SK-N-SH (cell line): ENCODE measurements around the gene RAB17. TPM values are rescaled to one million over a fixed set of nuclear protein-coding genes. Genes with fewer than 3 reads are reported as not detected.

Experiments
- CTCF ChIA-PET: fragments of 300-600, 350-600 bp; formaldehyde crosslinking; extraction: SDS; loops from one replicate; lab custom pipeline; 2021; lab: Yijun Ruan, JAX
- POLR2A ChIA-PET: fragments of 350-600 bp; sonication (Branson Sonifier 250); formaldehyde crosslinking; extraction: SDS; loops from one replicate; lab custom pipeline; 2020; ENCODE audit warnings: antibody characterized with exemption, inconsistent platforms; lab: Yijun Ruan, JAX
- DNase-seq: peaks from one replicate; pipeline ENCODE4 v3.0.0; 2012
- H2AFZ ChIP-seq: fragments of 200-600 bp; sonication (generic); 2 replicates; pipeline ENCODE4 v1.8.1; 2016; ENCODE audit warnings: antibody characterized with exemption, mild to moderate bottlenecking, low read depth
- H3F3A ChIP-seq: fragments of 200-600 bp; sonication (generic); replicated peaks from 2 replicates; pipeline ENCODE3; 2016; ENCODE audit warnings: antibody characterized with exemption, mild to moderate bottlenecking; ENCODE audit not compliant: insufficient read depth
- H3K27ac ChIP-seq, 2 experiments: fragments of 200-500 bp in 1 of 2; fragments of 200-600 bp in 1 of 2; sonication (Bioruptor generic) in 1 of 2; sonication (generic), shearing (Covaris generic) in 1 of 2; 2 replicates each; pipeline versions ENCODE4 v1.5.1 to v1.6.1; 2014 to 2016; ENCODE audit warnings: low read depth in 2 of 2, inconsistent platforms in 1 of 2, low read length in 1 of 2, mild to moderate bottlenecking in 1 of 2, mixed read lengths in 1 of 2
- H3K27me3 ChIP-seq: fragments of 200-600 bp; sonication (generic), shearing (Covaris generic); 2 replicates; pipeline ENCODE4 v1.6.1; 2016; ENCODE audit warnings: mixed run types; ENCODE audit not compliant: insufficient read depth
- H3K36me3 ChIP-seq, 2 experiments: fragments of 200-500 bp in 1 of 2; fragments of 200-600 bp in 1 of 2; sonication (Bioruptor generic) in 1 of 2; sonication (generic) in 1 of 2; replicated peaks in 1 of 2; 2 replicates each; pipeline versions ENCODE3 to v1.5.1; 2014 to 2016; ENCODE audit warnings: low read length in 1 of 2, mild to moderate bottlenecking in 1 of 2; ENCODE audit not compliant: insufficient read depth in 2 of 2, control insufficient read depth in 1 of 2
- H3K4me1 ChIP-seq, 2 experiments: fragments of 200-500 bp in 1 of 2; fragments of 200-600 bp in 1 of 2; sonication (Bioruptor generic) in 1 of 2; sonication (generic), shearing (Covaris generic) in 1 of 2; 2 replicates each; pipeline versions ENCODE4 v1.5.1 to v1.6.1; 2014 to 2016; ENCODE audit warnings: low read depth in 1 of 2, low read length in 1 of 2, mixed run types in 1 of 2; ENCODE audit not compliant: insufficient read depth in 2 of 2, control insufficient read depth in 1 of 2
- H3K4me2 ChIP-seq: fragments of 200-600 bp; sonication (generic), shearing (Covaris generic); 2 replicates; pipeline ENCODE4 v1.6.1; 2017; ENCODE audit warnings: mixed run types
- H3K4me3 ChIP-seq, 2 experiments: fragments of 200-500 bp in 1 of 2; fragments of 200-600 bp in 1 of 2; sonication (Bioruptor generic) in 1 of 2; sonication (generic), shearing (Covaris generic) in 1 of 2; 2 replicates each; pipeline versions ENCODE4 v1.5.1 to v1.8.1; 2014 to 2016; ENCODE audit warnings: low read depth in 2 of 2, inconsistent platforms in 1 of 2, low read length in 1 of 2, mild to moderate bottlenecking in 1 of 2, mixed read lengths in 1 of 2, moderate library complexity in 1 of 2
- H3K79me2 ChIP-seq: fragments of 200-600 bp; sonication (generic); 2 replicates; pipeline ENCODE4 v1.8.1; 2017; ENCODE audit warnings: mild to moderate bottlenecking; ENCODE audit not compliant: insufficient read depth
- H3K9ac ChIP-seq: fragments of 200-600 bp; sonication (generic); 2 replicates; pipeline ENCODE4 v1.6.1; 2017; ENCODE audit warnings: mixed run types
- H3K9me2 ChIP-seq: fragments of 200-600 bp; sonication (generic); 2 replicates; pipeline ENCODE4 v1.6.1; 2017; ENCODE audit warnings: mixed run types
- H3K9me3 ChIP-seq: fragments of 200-600 bp; sonication (generic); 2 replicates; pipeline ENCODE4 v1.6.1; 2017; ENCODE audit warnings: mixed run types, mild to moderate bottlenecking, moderate library complexity
- H4K20me1 ChIP-seq: fragments of 200-600 bp; sonication (generic); 2 replicates; pipeline ENCODE4 v1.6.1; 2017; ENCODE audit warnings: mild to moderate bottlenecking, mixed run types; ENCODE audit not compliant: insufficient read depth
- EZH2phosphoT487 ChIP-seq: fragments of 200-600 bp; sonication (generic); IDR thresholded peaks from 2 replicates; pipeline ENCODE4 v1.6.1; 2017; ENCODE audit warnings: low read depth, mixed run types, mild to moderate bottlenecking, antibody characterized with exemption, moderate library complexity, borderline replicate concordance
- JUND ChIP-seq: IDR thresholded peaks from 2 replicates; pipeline ENCODE4 v1.4.0; 2012
- MXI1 ChIP-seq: IDR thresholded peaks from 2 replicates; pipeline ENCODE4 v1.6.1; 2012; ENCODE audit warnings: mild to moderate bottlenecking, low read depth, low read length, improper control_type of control experiment
- NFIC ChIP-seq: IDR thresholded peaks from 2 replicates; pipeline ENCODE4 v1.4.0; 2012; ENCODE audit warnings: borderline replicate concordance
- POLR2AphosphoS5 ChIP-seq: IDR thresholded peaks from 2 replicates; pipeline ENCODE4 v1.6.1; 2012; ENCODE audit warnings: low read depth, low read length
- SIN3A ChIP-seq: IDR thresholded peaks from 2 replicates; pipeline ENCODE4 v1.6.1; 2012; ENCODE audit warnings: low read depth, mild to moderate bottlenecking, low read length, moderate library complexity, borderline replicate concordance
- SMC3 ChIP-seq: IDR thresholded peaks from 2 replicates; pipeline ENCODE4 v1.6.1; 2012; ENCODE audit warnings: low read depth, low read length, improper control_type of control experiment
- TAF1 ChIP-seq: IDR thresholded peaks from 2 replicates; pipeline ENCODE4 v1.6.1; 2012; ENCODE audit warnings: low read depth, mild to moderate bottlenecking, low read length, moderate library complexity, borderline replicate concordance
- YY1 ChIP-seq: IDR thresholded peaks from 2 replicates; pipeline ENCODE4 v1.4.0; 2012; ENCODE audit warnings: low read depth, mild to moderate bottlenecking
- WGBS: methylation state at CpG from one replicate; pipeline ENCODE4 v1.1.6; 2017; ENCODE audit warnings: low lambda C conversion rate; 5-methylcytosine and 5-hydroxymethylcytosine counted together
- polyA plus RNA-seq, 3 experiments: library from polyadenylated mRNA; depleted of rRNA; stranded (reverse); fragments of >200 nt; gene quantifications; 2 replicates each; pipeline ENCODE4 v1.2.3, GENCODE V29; 2012
- TF ChIP-seq, protein P1 (sequence below): IDR thresholded peaks from 2 replicates; pipeline ENCODE4 v1.4.0; 2012; ENCODE audit warnings: low read depth
- TF ChIP-seq, protein P2 (sequence below): IDR thresholded peaks from 2 replicates; pipeline ENCODE4 v1.6.1; 2012; ENCODE audit warnings: mild to moderate bottlenecking, low read depth, low read length, moderate library complexity
- TF ChIP-seq, protein P3 (sequence below): IDR thresholded peaks from 2 replicates; pipeline ENCODE4 v1.4.0; 2012; ENCODE audit warnings: low read depth, borderline replicate concordance
- TF ChIP-seq, protein P4 (sequence below): fragments of 150-350 bp; IDR thresholded peaks from 2 replicates; pipeline ENCODE4 v1.6.1; 2016; ENCODE audit warnings: mild to moderate bottlenecking, low read depth, low read length

The RAB17 gene
- polyA plus RNA-seq, 1 of the 3 experiments (the other 2 are of a cell fraction) = 0.10 TPM

DNA sequence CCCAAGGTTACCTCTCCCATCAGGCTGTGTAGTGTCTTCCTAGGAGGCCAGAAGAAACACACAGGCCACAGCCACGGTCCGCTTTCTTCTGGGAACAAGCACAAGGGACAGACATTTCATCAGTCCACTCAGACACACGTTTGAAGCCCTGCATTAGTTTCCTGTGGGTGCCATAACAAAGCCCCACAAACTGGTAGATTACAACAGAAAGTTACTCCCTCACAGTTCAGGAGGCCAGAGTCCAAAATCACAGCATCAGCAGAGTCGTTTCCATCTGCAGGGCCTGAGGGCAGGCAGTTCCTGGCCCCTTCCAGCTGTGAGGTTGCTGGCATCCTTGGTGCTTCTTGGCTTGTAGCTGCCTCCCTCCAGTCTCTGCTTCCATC is 32.9 kb downstream of the RAB17 start:
- ChIA-PET POLR2A (no interaction called here), CTCF (interaction anchor here (1.0 to 8.2 kb wide), 3 partner anchors 13 to 45 kb away, joined by 4 to 59 read pairs (median 24); no protein-coding TSS in a partner anchor)

More for the DNA sequence above, 32.9 kb downstream of the RAB17 start:
- Histone ChIP-seq H3K9me3 (peaks cover 10% of the 10 kb centered on the region), H2AFZ (no peak overlapping the region), H3K4me3 (no peak overlapping the region), H3K4me2 (no peak overlapping the region), H4K20me1 (no peaks in the 10 kb centered on the region), H3K9me2 (no peaks in the 10 kb centered on the region), H3K9ac (no peak overlapping the region), H3F3A (peaks cover 43% of the 10 kb centered on the region), H3K27me3 (no peaks in the 10 kb centered on the region), H3K27ac (no peak overlapping the region), H3K36me3 (peaks cover 10 to 46% of the 10 kb centered on the region in 2 experiments), H3K4me1 (peaks cover 0 to 6% of the 10 kb centered on the region in 2 experiments; a peak in 1 of 4 replicates), H3K79me2 (no peaks in the 10 kb centered on the region)
- TF ChIP-seq TAF1 (no peak), SIN3A (no peak), SMC3 (no peak), MXI1 (no peak), JUND (no peak), NFIC (no peak), YY1 (no peak), POLR2AphosphoS5 (no peak), EZH2phosphoT487 (no peak)
- TF ChIP-seq, protein P1, sequence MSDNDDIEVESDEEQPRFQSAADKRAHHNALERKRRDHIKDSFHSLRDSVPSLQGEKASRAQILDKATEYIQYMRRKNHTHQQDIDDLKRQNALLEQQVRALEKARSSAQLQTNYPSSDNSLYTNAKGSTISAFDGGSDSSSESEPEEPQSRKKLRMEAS = no peak
- TF ChIP-seq, protein P2, sequence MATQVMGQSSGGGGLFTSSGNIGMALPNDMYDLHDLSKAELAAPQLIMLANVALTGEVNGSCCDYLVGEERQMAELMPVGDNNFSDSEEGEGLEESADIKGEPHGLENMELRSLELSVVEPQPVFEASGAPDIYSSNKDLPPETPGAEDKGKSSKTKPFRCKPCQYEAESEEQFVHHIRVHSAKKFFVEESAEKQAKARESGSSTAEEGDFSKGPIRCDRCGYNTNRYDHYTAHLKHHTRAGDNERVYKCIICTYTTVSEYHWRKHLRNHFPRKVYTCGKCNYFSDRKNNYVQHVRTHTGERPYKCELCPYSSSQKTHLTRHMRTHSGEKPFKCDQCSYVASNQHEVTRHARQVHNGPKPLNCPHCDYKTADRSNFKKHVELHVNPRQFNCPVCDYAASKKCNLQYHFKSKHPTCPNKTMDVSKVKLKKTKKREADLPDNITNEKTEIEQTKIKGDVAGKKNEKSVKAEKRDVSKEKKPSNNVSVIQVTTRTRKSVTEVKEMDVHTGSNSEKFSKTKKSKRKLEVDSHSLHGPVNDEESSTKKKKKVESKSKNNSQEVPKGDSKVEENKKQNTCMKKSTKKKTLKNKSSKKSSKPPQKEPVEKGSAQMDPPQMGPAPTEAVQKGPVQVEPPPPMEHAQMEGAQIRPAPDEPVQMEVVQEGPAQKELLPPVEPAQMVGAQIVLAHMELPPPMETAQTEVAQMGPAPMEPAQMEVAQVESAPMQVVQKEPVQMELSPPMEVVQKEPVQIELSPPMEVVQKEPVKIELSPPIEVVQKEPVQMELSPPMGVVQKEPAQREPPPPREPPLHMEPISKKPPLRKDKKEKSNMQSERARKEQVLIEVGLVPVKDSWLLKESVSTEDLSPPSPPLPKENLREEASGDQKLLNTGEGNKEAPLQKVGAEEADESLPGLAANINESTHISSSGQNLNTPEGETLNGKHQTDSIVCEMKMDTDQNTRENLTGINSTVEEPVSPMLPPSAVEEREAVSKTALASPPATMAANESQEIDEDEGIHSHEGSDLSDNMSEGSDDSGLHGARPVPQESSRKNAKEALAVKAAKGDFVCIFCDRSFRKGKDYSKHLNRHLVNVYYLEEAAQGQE = no peak
- TF ChIP-seq, protein P3, sequence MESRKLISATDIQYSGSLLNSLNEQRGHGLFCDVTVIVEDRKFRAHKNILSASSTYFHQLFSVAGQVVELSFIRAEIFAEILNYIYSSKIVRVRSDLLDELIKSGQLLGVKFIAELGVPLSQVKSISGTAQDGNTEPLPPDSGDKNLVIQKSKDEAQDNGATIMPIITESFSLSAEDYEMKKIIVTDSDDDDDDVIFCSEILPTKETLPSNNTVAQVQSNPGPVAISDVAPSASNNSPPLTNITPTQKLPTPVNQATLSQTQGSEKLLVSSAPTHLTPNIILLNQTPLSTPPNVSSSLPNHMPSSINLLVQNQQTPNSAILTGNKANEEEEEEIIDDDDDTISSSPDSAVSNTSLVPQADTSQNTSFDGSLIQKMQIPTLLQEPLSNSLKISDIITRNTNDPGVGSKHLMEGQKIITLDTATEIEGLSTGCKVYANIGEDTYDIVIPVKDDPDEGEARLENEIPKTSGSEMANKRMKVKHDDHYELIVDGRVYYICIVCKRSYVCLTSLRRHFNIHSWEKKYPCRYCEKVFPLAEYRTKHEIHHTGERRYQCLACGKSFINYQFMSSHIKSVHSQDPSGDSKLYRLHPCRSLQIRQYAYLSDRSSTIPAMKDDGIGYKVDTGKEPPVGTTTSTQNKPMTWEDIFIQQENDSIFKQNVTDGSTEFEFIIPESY = no peak
- TF ChIP-seq, protein P4, sequence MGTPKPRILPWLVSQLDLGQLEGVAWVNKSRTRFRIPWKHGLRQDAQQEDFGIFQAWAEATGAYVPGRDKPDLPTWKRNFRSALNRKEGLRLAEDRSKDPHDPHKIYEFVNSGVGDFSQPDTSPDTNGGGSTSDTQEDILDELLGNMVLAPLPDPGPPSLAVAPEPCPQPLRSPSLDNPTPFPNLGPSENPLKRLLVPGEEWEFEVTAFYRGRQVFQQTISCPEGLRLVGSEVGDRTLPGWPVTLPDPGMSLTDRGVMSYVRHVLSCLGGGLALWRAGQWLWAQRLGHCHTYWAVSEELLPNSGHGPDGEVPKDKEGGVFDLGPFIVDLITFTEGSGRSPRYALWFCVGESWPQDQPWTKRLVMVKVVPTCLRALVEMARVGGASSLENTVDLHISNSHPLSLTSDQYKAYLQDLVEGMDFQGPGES = no peak
- no peak for DNase-seq
- 65% methylated on average over 4 of the region's 4 CpGs for WGBS
